ENCODE data around the gene PDZRN3.

DNA sequence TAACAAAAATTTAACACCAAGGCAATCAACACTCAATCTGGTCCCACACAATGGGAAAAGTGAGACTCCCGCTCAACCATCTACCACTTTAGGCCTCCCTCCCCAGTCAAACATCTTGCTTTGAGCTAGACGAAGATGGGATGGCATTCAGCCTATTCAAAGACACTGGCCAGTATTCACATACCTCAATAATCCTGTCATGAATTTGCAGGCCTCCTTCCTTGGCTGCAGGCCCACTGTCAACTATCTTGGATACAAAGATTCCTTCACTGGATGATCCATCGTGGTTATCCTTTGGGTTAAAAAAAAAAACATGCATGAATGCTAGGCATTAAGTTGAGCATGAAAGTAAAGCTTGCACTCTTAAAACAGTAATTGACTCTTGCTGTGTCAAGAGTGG is 22.6 kb downstream of the PDZRN3 start:
- no peak for TF ChIP-seq NFRKB (IDR thresholded peaks at IDR 0.05)
- TF ChIP-seq LEF1 (IDR thresholded peaks at IDR 0.05; ENCODE audit: borderline replicate concordance) = no peak
- no peak for TF ChIP-seq ZNF384 (IDR thresholded peaks at IDR 0.05)
- no peak for TF ChIP-seq FOXM1 (IDR thresholded peaks at IDR 0.05; ENCODE audit: borderline replicate concordance)
- no peak for TF ChIP-seq FOXA1 (IDR thresholded peaks at IDR 0.05)
- TF ChIP-seq SP1 (IDR thresholded peaks at IDR 0.05) = no peak
- TF ChIP-seq HDGF (IDR thresholded peaks at IDR 0.05; ENCODE audit: borderline replicate concordance) = no peak
- no peak for TF ChIP-seq SUZ12 (IDR thresholded peaks at IDR 0.05)
- no peak for TF ChIP-seq BHLHE40 (IDR thresholded peaks at IDR 0.05; ENCODE audit: borderline replicate concordance)
- TF ChIP-seq ARNT (IDR thresholded peaks at IDR 0.05) = no peak
- TF ChIP-seq TARDBP (IDR thresholded peaks at IDR 0.05) = no peak
